GM20000 (cell line): Measurements from ENCODE around the gene RFC2.
A peak's percentile ranks its signal among the peaks of the same experiment; 100 is the strongest.

ENCODE experiments used
- DNase-seq: peaks from one replicate; pipeline ENCODE4 v3.0.0; 2012; ENCODE audit warnings: low spot score
- CTCF ChIP-seq: IDR thresholded peaks from 2 replicates; pipeline ENCODE4 v1.5.1; 2012; ENCODE audit warnings: mild to moderate bottlenecking, control low read depth; ENCODE audit errors: extremely low read depth, missing control alignments

RFC2 gene

GRCh38 chr7:74240482-74240881, 13.7 kb downstream of the RFC2 start:
- TF ChIP-seq CTCF = no peak
- no peak for DNase-seq

GRCh38 chr7:74236284-74236683, 17.9 kb downstream of the RFC2 start:
- DNase-seq = no peak
- TF ChIP-seq CTCF = no peak

- no peak for DNase-seq
- TF ChIP-seq CTCF = no peak
These were observed 18.5 kb downstream of the RFC2 start for GRCh38 chr7:74235518-74236268.

- no peak for TF ChIP-seq CTCF
- DNase-seq = no peak
These were observed 20.4 kb downstream of the RFC2 start for GRCh38 chr7:74233655-74234285.

- peak; percentile 70 for DNase-seq
- TF ChIP-seq CTCF = no peak
These were observed 23.0 kb downstream of the RFC2 start for GRCh38 chr7:74231232-74231590.

GRCh38 chr7:74230446-74231231, 23.6 kb downstream of the RFC2 start:
- TF ChIP-seq CTCF = no peak

More at GRCh38 chr7:74230446-74231231, 23.6 kb downstream of the RFC2 start:
- peak; percentile 42 for DNase-seq
